Osteocyte (in vitro differentiated cells): ENCODE results near the gene ZNF737. TPM values are rescaled to one million over a fixed set of nuclear protein-coding genes. Genes with fewer than 3 reads are reported as not detected.
"Not testable (repeated sequence)": the region's sequence is repeated elsewhere in the genome, so short reads cannot be mapped to it uniquely, and the experiment has no call there.

Experiments used
- DNase-seq: peaks from one replicate; pipeline ENCODE4 v3.0.0; 2021; ENCODE audit warnings: mixed read lengths; ENCODE audit not compliant: unreplicated experiment; ENCODE audit errors: extremely low spot score
- H3K27ac Mint-ChIP-seq: one replicate; pipeline ENCODE4 v1.8.0; 2021; ENCODE audit warnings: mild to moderate bottlenecking, mixed read lengths; ENCODE audit not compliant: unreplicated experiment
- H3K27me3 Mint-ChIP-seq: one replicate; pipeline ENCODE4 v1.8.0; 2021; ENCODE audit warnings: mixed read lengths; ENCODE audit not compliant: unreplicated experiment
- H3K36me3 Mint-ChIP-seq: one replicate; pipeline ENCODE4 v1.8.0; 2021; ENCODE audit warnings: mixed read lengths; ENCODE audit not compliant: unreplicated experiment
- H3K4me1 Mint-ChIP-seq: one replicate; pipeline ENCODE4 v1.8.0; 2021; ENCODE audit warnings: mixed read lengths; ENCODE audit not compliant: unreplicated experiment
- H3K4me3 Mint-ChIP-seq: one replicate; pipeline ENCODE4 v1.8.0; 2021; ENCODE audit warnings: mild to moderate bottlenecking, moderate library complexity, mixed read lengths; ENCODE audit not compliant: unreplicated experiment
- H3K9me3 Mint-ChIP-seq: one replicate; pipeline ENCODE4 v1.8.0; 2021; ENCODE audit warnings: mixed read lengths; ENCODE audit not compliant: unreplicated experiment
- CTCF ChIP-seq: fragments of 200-600 bp; sonication (generic); IDR thresholded peaks from 2 replicates; pipeline ENCODE4 v1.5.0; 2021; ENCODE audit warnings: antibody characterized with exemption, mild to moderate bottlenecking, moderate library complexity
- long read RNA-seq: library from polyadenylated mRNA; unstranded; transcript quantifications from one replicate; pipeline ENCODE4 v2.0.0, GENCODE V29; 2021
- total RNA-seq: library from RNA; stranded (reverse); gene quantifications from 2 replicates; pipeline ENCODE4 v1.2.1, GENCODE V29; 2021

ZNF737 gene
- 15.2 and 15.3 TPM in 2 replicates for total RNA-seq
- long read RNA-seq, transcript ZNF737-201 (4 exons, 2,867 nt) = major isoform, 7 of 21 reads
- long read RNA-seq, partial matches to known transcripts = 2 of 21 reads
- long read RNA-seq, other reads (novel, unspliced or antisense) = 12 of 21 reads

GRCh38 chr19:20565321-20566018 is at the start of gene ZNF737:
ZNF737 (minus strand) TSS chr19:20565781; CDS start chr19:20565640, 141 bp downstream.
- peak; percentile 98 for DNase-seq
- Mint-ChIP-seq H3K36me3 (peaks cover 28% of the 10 kb centered on the region), H3K27ac (peak within 1 kb of the TSS; percentile 100), H3K9me3 (peaks cover 32% of the 10 kb centered on the region), H3K4me3 (peak within 1 kb of the TSS; percentile 98), H3K27me3 (no peaks in the 10 kb centered on the region), H3K4me1 (peaks cover 8% of the 10 kb centered on the region)
- peak; percentile 49 for TF ChIP-seq CTCF

- DNase-seq, H3K27ac Mint-ChIP-seq, H3K36me3 Mint-ChIP-seq, H3K4me1 Mint-ChIP-seq, H3K4me3 Mint-ChIP-seq, H3K27me3 Mint-ChIP-seq: not testable (repeated sequence)
- peaks cover 54% of the 10 kb centered on the region for H3K9me3 Mint-ChIP-seq
Measured at GRCh38 chr19:20614971-20615370, 49.4 kb upstream of the ZNF737 start.

GRCh38 chr19:20612711-20613316 is 47.2 kb upstream of the ZNF737 start:
- no peak for DNase-seq
- Mint-ChIP-seq H3K27ac (no peak overlapping the region), H3K36me3 (no peaks in the 10 kb centered on the region), H3K4me3 (no peak overlapping the region), H3K4me1 (no peaks in the 10 kb centered on the region), H3K27me3 (no peaks in the 10 kb centered on the region), H3K9me3 (peaks cover 50% of the 10 kb centered on the region)
- TF ChIP-seq CTCF = no peak

- Mint-ChIP-seq H3K4me1 (no peaks in the 10 kb centered on the region), H3K36me3 (no peaks in the 10 kb centered on the region), H3K4me3 (no peak overlapping the region), H3K27ac (no peak overlapping the region), H3K9me3 (peaks cover 46% of the 10 kb centered on the region), H3K27me3 (no peaks in the 10 kb centered on the region)
- TF ChIP-seq CTCF = no peak
- DNase-seq = no peak
Measured at GRCh38 chr19:20611866-20612265, 46.3 kb upstream of the ZNF737 start.

- Mint-ChIP-seq H3K4me1 (no peaks in the 10 kb centered on the region), H3K4me3 (no peak overlapping the region), H3K27ac (no peak overlapping the region), H3K36me3 (no peaks in the 10 kb centered on the region), H3K9me3 (peaks cover 40% of the 10 kb centered on the region), H3K27me3 (no peaks in the 10 kb centered on the region)
- no peak for TF ChIP-seq CTCF
- DNase-seq = no peak
Measured at GRCh38 chr19:20607943-20608342, 42.4 kb upstream of the ZNF737 start.
